Glomerular visceral epithelial cell (primary cell): ENCODE results near the gene LRRFIP1.
"Not testable (repeated sequence)": the region's sequence is repeated elsewhere in the genome, so short reads cannot be mapped to it uniquely, and the experiment has no call there.

Experiments
- DNase-seq: peaks from one replicate; pipeline ENCODE4 v3.0.0-alpha.2; 2016; ENCODE audit errors: extremely low spot score

The LRRFIP1 gene, protein sequence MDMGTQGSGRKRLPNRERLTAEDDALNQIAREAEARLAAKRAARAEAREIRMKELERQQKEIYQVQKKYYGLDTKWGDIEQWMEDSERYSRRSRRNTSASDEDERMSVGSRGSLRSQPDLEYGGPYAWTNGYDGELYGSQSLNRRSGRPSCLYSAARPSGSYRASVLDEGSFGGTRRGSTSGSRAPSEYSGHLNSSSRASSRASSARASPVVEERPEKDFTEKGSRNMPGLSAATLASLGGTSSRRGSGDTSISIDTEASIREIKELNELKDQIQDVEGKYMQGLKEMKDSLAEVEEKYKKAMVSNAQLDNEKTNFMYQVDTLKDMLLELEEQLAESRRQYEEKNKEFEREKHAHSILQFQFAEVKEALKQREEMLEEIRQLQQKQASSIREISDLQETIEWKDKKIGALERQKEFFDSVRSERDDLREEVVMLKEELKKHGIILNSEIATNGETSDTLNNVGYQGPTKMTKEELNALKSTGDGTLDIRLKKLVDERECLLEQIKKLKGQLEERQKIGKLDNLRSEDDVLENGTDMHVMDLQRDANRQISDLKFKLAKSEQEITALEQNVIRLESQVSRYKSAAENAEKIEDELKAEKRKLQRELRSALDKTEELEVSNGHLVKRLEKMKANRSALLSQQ

DNA sequence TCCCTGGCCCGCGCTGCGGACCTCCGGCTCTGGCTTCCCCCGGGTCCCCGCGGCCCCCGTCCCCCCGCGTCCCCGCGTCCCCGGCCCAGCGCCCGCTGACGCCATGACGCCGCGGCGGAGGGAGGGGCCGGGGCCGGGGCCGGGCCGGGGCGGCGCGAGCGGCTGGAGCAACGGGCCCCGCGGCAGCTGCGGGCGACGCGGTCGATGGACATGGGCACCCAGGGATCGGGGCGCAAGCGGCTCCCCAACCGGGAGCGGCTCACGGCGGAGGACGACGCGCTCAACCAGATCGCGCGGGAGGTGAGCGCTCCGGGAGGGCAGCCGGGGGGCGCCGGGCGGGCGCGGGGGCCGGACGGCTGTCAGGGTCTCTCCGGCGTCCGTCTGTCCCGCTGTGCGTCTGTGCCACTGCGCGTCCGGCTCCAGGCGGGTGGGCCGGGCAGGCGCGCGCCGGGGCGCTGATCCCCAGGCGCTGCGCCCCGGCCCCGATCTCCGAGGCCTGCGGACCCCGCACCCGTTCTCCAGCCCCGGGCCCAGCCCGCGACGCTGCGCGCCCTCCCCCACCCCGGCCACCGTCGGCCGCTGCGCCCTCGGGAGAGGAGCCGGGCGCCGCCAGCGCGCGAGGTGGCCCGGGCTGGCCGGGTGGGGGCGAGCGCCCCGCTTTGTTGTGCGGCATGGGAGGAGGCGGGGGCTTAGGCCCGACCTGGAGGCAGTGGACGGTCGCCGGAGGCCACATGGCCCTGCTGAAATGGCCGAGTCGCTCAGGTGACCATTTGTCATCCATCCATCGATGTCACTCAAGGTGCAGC lies at the start of gene LRRFIP1:
Gene LRRFIP1 (plus strand): TSS at position 147 of the 806 bp plus-strand sequence. CDS start 58 bp downstream, at position 205.
- DNase-seq: peak; percentile 47

DNA sequence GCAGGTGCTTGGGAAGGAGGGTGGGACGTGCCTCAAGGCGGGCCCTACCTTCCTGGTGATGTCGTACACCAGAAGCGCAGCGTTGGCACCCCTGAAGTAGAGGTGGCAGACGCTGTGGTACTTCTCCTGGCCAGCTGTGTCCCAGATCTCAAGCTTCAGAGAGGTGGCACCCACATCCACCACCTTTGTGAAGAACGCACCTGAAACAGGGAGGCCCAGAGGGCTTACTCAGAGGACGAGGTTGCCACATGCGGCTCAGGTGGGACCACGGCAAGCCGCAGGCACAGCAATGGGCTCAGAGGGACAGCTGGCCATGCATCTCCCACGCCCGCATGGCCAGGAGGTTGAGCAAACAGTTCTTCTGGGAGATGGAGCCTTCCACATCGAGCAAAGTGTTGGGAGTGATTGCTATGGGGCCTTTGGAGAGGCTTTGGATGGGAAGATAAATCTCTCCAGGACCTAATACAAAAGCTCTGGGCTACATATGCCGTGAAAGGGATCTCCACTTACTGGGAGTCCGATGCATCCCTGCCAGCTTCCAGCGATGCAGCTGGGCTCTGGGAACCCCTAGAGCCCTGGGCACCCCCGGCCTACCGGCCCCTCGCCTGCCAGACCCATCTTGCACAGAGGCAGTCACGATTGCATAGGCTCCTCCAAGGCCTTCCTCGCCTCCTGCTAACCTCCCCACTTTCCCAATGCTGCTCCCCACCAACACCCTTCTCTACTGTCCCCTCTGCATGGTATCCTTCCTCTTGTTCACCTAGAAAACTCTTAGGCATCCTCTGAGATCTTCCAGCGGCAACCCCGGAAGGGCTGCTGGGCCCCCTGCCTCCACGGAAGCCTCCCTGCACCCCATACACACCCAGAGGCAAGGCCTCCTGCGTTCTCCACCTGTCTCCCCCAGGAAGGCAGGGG lies 49.2 kb upstream of the LRRFIP1 start:
- no peak for DNase-seq

DNA sequence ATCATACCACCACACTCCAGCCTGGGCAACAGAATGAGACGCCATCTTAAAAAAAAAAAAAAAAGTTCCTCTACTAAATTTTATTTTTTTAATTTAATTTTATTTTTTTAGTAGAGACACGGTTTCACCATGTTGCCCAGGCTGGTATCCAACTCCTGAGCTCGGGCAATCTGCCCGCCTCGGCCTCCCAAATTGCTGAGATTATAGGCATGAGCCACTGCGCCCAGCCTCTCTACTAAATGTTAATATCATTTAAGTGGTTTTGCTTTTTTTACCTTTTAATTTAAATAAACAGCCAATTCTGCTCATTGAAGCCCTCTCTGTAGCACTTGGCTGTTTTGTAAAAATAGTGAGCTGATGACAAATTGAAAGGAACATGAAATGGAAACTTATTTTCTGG lies 46.1 kb upstream of the LRRFIP1 start:
- no peak for DNase-seq

DNA sequence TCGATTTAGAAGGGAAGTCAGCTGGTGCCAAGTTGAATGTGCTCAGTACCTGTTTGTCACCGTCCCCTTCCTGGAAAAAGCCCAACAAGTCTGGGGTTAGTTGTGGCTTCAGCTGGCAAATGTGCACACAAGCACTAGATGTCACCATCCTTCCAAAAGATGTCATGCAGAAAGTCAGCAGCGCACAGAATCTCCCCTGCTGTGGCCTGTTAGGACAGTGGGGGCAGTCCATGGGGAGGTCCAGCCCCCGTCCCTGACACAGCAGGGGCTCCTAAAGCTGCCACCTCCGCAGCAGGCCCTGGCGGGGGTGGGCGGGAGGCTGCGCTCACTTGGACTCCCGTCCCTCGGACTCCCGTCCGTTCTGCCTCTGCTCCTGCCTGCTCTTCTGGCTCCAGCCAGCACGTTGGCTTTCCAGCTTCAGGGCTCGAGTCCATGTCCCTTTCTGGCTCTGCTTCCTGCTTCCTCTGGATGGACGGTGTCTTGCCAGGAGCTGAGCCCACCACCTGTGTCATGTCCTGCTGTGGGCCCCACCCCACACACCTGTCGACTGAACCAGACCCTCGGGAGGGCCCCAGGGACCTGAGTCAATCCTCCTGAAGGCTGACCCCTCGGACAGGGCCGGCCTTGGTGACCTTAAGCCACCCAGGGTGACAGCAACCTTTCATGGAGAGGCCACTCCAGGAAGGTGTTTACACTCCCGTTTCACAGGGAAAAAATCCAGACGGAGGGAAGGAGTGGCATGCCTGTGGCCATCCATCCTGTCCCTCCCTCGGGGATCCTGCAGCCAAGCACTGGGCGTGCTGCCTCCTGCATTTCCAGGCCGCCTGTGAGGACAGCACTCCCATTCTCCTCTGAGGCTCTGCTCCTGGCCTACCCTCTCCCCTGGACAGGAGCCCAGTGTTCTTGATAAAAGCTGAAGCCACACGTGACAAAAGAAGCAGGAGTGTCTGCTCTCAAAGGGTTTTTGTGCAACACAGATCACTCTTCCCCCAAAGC lies 45.3 kb upstream of the LRRFIP1 start:
- DNase-seq: peak; percentile 51

DNA sequence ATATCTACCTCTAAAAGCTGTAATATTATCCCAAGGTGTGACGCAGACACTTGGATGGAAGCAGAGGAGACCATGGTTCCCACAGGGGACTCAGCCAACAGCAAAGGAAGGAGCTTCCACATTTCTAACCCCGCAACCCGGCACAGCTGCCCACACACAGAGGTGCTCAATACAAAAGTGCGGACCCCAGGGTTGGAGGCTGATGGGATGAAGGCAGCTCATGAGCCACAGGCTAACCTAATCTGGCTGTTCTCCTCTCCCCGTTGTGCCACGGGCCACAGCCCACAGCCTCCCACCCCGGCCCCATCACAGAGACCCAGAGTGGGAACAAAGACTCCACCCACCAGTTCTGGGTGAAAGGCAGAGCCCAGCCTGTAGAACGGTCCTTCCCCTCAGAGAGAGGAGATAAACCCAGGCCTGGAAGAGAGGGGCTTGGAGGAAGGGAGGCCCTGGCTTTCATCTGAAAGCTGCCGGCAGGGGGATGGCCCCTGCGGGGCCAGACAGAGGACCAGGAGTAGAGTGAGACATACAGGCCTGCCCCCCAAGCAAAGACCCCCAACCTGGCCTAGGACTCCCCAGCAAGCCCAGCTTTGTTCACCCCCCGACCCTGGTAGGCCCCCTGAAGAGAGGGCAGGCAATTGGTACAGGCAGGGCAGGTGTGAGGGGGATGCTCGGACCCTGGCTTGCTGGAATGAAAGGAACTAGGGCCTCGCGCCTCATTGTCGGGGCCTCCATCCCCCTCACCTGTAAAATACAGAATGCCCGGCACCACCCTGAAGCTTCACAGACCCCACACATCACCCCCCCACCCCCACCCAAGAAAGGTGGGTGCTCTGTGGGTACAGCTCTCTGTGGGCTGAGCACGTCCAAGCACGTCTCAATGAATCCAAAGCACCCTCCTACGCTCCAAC lies 43.7 kb upstream of the LRRFIP1 start:
- DNase-seq: no peak

DNA sequence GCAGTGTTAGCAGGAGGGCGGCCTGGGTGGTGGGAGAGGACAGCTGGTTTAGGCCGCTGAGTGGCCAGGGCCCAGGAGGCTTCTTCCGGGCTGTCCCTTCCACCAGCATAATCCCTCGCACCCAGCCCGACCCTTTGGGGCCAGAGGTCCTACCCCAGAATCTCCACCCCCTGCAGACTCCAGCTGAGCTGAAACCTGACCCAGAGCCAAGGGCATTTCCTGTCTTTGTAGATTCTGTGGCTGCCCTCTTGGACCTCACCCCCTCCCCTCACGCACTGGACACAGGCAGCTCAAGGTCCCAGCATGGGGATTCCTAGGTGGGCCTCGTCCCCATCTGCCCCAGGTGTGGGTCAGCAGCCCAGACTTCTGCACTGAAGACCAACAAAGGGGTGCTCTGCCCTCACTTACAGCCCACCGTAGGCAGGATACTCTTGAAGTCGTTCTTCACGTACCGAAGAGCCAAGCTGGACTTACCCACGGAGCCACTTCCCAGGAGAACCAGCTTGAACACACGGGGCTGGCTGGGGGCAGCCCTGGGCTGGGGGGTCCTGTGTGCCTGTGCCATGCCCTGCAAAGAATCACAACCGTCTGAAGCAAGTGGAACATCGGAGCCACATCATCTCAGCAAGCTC lies 41.7 kb upstream of the LRRFIP1 start:
- DNase-seq: no peak

DNA sequence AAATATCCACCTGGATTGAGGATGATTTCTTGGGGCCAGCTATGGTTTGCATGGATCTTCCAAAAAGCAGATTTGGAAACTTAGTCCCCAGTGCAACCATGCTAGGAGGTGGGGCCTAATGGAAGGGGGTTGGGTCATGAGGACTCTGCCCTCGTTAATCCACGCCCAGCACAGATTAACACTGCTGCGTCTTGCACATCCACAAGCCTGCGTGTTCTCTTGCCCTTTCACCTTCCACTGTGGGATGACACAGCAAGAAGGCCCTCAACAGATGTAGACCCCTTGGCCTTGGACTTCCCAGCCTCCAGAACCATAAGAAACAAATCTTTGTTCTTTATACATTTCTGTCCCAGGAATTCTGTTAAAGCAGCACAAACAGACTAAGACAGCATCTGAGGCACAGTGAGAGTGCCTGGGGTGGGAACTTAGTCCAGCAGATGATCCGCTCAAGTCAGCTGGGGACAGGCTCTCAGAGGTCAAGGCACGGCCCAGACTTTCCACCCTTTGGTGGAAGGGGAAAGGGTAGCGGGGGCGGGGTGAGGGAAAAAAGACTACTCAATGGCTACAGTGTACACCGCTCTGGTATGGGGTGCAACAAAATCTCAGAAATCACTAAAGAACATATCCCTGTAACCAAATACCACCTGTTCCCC lies 39.2 kb upstream of the LRRFIP1 start:
- DNase-seq: no peak

DNA sequence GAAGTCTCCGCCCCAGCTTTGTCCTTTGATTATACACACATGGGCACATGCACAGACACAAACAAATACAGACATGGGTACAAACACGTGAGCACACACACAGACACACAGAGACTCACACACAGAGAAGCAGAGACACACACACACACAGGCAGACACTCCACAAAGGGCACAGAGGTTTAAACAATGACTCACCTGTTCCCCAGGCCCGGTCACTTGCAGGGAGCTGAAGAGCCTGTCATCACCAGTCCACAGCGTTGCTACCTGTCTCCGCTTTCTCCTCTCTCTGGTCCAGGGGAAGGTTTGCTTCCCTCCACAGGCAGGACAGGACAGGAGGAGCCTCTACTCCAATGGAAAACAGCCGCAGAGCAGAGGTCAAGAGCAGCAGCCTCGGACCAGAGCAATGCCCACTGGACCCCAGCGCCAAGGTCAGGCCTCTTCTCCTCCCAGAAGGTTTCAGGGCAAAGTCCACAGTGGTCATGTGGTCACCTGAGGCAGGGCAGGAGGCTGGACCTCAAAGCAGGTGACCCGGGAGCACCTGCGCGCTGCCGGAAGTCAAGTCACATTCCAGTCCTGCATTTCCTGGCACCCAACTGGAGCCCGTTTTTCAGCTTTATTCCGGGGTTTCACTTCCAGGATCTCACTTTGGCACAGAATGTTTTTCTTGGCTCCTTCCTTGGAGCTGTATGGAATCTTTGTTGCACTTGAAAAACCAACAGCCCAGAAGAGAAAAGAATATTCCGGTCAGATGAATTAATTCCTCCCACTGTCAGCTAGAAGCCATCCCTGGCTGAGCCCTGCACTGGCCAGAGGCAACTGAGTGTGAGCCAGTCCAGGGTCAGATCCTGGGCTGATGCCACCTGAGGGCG lies 36.9 kb upstream of the LRRFIP1 start, which contains the start of gene RAB17:
Gene RAB17 (minus strand): TSS at position 463 of the 869 bp plus-strand sequence. CDS start 4,580 bp downstream, outside the sequence.
- peak; percentile 51 for DNase-seq

DNA sequence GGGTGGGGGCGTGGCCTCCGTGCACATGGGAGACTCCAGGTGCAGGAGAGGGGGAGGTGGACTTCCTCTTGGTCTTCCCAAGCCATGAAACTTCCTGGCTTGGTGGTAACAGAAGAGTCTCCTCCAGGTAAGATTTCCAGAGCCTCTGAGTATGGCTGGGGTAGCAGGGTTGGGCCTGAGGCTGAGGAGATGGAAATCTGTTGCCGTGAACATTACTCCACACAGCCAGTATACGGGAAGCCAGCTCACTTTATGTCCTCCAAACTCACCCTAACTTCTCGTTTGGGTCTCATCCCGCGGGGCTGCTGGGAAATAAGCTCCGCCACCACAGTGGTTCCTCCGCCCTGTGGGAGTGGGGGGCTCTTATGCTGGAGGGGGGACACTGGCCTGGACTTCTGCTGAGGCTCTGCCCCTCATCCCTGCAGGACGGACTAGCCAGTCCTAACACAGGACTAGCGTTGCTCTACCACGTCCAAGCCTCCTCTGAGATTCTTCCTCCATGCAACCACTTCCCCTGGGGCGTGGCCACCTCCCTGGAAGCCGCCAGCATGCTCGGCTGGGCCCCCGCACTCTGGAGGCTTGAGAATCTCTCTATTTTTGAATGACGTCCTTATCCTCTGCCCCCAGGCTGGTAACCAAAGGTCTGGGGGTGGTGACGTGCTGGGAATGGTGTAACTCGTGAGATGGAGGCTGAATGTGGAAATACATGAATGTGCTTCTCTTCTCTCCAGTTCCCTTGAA lies 36.1 kb upstream of the LRRFIP1 start:
- no peak for DNase-seq

DNA sequence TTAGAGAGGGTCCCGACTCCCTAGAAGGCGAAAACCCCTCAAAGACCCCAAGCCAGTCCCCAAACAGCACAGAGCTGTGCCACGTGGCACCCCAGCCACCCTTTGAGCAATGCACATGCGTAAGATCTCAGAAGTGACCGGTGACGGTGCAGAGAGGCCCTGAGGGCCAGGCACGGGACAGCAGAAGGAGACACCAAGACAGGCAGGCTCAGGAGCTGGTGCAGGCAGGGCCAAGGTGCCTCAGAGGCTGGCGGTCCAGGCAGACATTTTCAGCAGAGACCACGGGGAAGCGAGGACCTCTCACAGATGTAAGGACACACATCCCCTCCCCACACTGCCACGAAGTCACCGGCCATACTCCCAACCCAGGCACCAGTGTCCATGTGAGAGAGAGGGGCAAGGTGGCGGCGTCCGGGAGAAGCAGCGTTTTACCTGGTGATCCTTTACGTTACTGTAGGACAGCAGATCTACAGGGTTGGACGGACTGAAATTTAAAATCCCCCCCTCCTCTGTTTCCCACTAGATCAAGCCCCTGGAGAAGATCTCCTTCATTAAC lies 34.9 kb upstream of the LRRFIP1 start:
- no peak for DNase-seq

DNA sequence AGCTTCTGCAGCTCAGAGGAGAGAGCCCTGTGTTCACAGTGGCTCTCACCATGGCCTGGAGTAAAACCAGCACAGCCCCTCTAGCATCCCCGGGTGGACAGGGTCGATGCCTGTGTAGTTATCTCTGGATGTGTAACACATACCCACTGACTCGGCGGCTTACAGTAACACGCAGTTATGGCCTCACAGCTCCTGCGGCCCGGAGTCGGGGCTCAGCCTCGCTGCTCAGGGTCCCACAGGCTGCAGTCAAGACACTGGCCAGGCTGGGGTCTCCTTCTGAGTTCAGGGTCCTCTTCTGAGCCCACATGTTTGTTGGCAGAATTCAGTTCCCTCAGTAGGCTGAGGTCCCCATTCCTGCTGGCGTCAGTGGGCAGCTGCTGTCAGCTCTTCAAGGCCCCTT lies 34.4 kb upstream of the LRRFIP1 start:
- no peak for DNase-seq

DNA sequence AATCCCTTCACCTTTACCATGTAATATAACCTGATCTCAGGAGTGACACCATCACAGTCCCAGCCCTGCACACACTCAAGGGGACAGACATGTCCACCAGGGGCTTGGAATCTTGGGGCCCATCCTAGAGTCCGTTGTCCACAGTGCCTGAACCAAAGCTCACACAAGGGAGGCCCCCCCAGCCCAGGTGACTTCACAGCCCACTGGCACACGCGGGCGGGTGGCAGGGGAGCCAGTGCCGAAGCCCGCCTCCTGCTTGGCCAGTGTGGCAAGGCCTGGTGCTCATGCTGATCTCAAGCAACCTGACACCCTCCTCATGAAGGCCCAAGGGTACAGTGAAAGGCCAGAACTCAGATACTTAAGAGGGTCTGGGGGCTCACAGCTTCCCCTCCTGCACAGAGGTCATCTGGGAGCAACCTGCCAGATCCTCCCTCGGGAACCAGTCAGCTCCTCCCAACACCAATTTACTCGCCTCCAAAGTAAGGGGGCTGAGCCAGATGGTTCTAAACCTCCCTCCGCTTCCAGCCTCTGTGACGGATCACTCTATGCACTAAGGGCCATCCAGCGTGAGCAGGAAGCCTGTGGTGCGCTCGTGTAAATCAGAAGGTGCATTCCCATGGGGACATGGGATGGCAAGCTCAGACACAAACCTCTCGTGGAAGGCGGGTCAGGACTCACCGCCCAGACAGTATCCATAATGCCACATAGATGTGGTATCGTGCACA lies 33.6 kb upstream of the LRRFIP1 start:
- DNase-seq: no peak

DNA sequence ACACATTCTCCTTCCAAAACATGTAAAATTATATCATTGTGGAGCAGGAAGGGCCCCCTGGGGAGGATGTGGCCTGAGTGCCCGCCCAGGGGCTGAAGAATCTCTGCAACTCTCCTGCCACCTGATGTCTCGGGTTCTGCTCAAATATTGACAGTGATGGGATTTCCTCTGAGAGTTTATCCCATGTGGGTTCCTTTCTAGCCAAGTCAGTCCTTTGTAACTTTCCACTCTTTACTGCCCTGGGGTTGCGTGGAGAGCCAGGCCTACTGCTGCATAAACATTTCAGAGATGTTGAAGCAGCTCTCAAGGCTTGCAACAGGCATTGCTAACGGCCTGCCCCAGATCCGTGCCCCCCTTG lies 32.9 kb upstream of the LRRFIP1 start:
- no peak for DNase-seq

DNA sequence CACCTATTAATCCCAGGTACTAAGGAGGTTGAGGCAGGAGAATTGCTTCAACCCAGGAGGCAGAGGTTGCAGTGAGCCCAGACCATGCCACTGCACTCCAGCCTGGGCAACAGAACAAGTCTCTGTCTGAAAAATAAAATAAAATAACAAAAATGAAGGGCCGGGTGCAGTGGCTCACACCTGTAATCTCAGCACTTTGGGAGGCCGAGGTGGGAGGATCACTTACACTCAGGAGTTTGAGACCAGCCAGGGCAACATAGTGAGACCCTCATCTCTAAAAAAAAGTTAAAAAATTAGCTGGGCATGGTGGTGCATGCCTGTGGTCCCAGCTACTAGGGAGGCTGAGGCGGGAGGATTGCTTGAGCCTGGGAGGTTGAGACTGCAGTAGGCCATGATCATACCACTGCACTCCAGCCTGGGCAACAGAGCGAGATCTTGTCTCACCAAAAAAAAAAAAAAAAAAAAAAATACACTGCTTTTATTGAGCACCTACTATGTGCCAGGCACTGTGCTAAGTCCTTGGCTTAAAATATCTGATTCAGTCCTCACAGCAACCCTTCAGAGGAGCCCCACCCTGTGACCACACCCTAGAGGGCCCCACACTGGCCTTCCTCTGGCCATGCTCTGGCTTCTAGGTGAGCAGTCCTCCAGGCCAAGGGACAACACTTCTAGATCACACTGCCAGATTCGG lies 31.4 kb upstream of the LRRFIP1 start:
- not testable (repeated sequence) for DNase-seq
